PC-3 (cell line): ENCODE data around the gene YAP1. TPM values are rescaled to one million over a fixed set of nuclear protein-coding genes. Genes with fewer than 3 reads are reported as not detected.

Experiments used
- ATAC-seq: fragments of 200-7000 bp; cut with Tn5 transposase; 2 replicates; pipeline ENCODE4 v1.9.1; 2020; ENCODE audit warnings: mild to moderate bottlenecking, moderate library complexity
- BruUV-seq: library from RNA; stranded (reverse); fragments of 400-500 nt; replicated peaks from 2 replicates; lab custom pipeline; 2021; lab: Mats Ljungman, UMichigan
- CTCF ChIA-PET: fragments of 300-600 bp; sonication (Branson Sonifier 250); formaldehyde crosslinking; loops from one replicate; lab custom pipeline; 2022; ENCODE audit warnings: antibody characterized with exemption; lab: Charles Lee
- POLR2A ChIA-PET: fragments of 300-600 bp; sonication (Branson Sonifier 250); formaldehyde crosslinking; loops from one replicate; lab custom pipeline; 2022; ENCODE audit warnings: antibody characterized with exemption; ENCODE audit not compliant: unreplicated experiment; lab: Charles Lee
- DNase-seq: peaks from one replicate; pipeline ENCODE4 v3.0.0-alpha.2; 2015
- H2AFZ ChIP-seq: fragments of 300-600 bp; sonication (generic); 2 replicates; pipeline ENCODE4 v1.6.0; 2016; ENCODE audit warnings: antibody characterized with exemption, low read length
- H3F3A ChIP-seq: fragments of 300-600 bp; sonication (generic); one replicate; pipeline ENCODE4 v1.6.0; 2017; ENCODE audit warnings: antibody characterized with exemption, low read length, control low read depth, mild to moderate bottlenecking; ENCODE audit not compliant: unreplicated experiment
- H3K27ac ChIP-seq: fragments of 300-600 bp; sonication (generic); 2 replicates; pipeline ENCODE4 v1.5.1; 2016; ENCODE audit warnings: mild to moderate bottlenecking, low read length
- H3K27me3 ChIP-seq: fragments of 300-600 bp; sonication (generic); 2 replicates; pipeline ENCODE4 v1.6.1; 2016; ENCODE audit warnings: low read length, mixed read lengths
- H3K36me3 ChIP-seq: fragments of 300-600 bp; sonication (generic); 2 replicates; pipeline ENCODE4 v1.6.1; 2016; ENCODE audit warnings: low read depth, mixed run types, low read length, mixed read lengths
- H3K4me1 ChIP-seq: fragments of 300-600 bp; sonication (generic); 2 replicates; pipeline ENCODE4 v1.5.1; 2016; ENCODE audit warnings: low read length; ENCODE audit not compliant: insufficient read depth
- H3K4me2 ChIP-seq: fragments of 300-600 bp; sonication (generic); 2 replicates; pipeline ENCODE4 v1.6.0; 2016; ENCODE audit warnings: low read length
- H3K4me3 ChIP-seq: fragments of 300-600 bp; sonication (generic); 2 replicates; pipeline ENCODE4 v1.5.1; 2016; ENCODE audit warnings: mild to moderate bottlenecking, low read length, mixed read lengths
- H3K79me2 ChIP-seq: fragments of 300-600 bp; sonication (generic); 2 replicates; pipeline ENCODE4 v1.6.1; 2017; ENCODE audit warnings: low read length, mixed read lengths
- H3K9ac ChIP-seq: fragments of 300-600 bp; sonication (generic); 2 replicates; pipeline ENCODE4 v1.6.0; 2016; ENCODE audit warnings: mild to moderate bottlenecking, low read length
- H3K9me2 ChIP-seq: fragments of 300-600 bp; sonication (generic); replicated peaks from 2 replicates; pipeline ENCODE4 v1.6.1; 2016; ENCODE audit warnings: mixed run types, low read length, mixed read lengths
- H3K9me3 ChIP-seq: fragments of 300-600 bp; sonication (generic); 2 replicates; pipeline ENCODE4 v1.6.1; 2016; ENCODE audit warnings: low read length, mixed read lengths
- H4K20me1 ChIP-seq: fragments of 300-600 bp; sonication (generic); 2 replicates; pipeline ENCODE4 v1.6.1; 2016; ENCODE audit warnings: low read length, mixed read lengths
- EZH2 ChIP-seq: fragments of 300-600 bp; sonication (generic); IDR thresholded peaks from one replicate; pipeline ENCODE4 v1.6.1; 2017; ENCODE audit warnings: antibody characterized with exemption, mild to moderate bottlenecking, low read length; ENCODE audit not compliant: unreplicated experiment
- EZH2phosphoT487 ChIP-seq: fragments of 300-600 bp; sonication (generic); IDR thresholded peaks from 2 replicates; pipeline ENCODE4 v1.6.1; 2018; ENCODE audit warnings: mild to moderate bottlenecking, antibody characterized with exemption, low read length, borderline replicate concordance
- intact Hi-C: fragments of 100-400 bp; cut with micrococcal nuclease; formaldehyde crosslinking; loops from 2 replicates; pipeline ENCODE4 v1.9.0; 2023
- total RNA-seq: library from RNA; depleted of rRNA; stranded (reverse); fragments of >200 nt; gene quantifications from 2 replicates; pipeline ENCODE4 v1.2.3, GENCODE V29; 2014
- TF ChIP-seq, protein P1 (sequence below): fragments of 300-600 bp; sonication (generic); conservative IDR thresholded peaks from 2 replicates; pipeline ENCODE4 v1.5.1; 2017; ENCODE audit warnings: antibody characterized with exemption, low read depth, mild to moderate bottlenecking, low read length

Gene YAP1
- total RNA-seq, 1 experiment from 2014 or later, result 104 TPM

DNA sequence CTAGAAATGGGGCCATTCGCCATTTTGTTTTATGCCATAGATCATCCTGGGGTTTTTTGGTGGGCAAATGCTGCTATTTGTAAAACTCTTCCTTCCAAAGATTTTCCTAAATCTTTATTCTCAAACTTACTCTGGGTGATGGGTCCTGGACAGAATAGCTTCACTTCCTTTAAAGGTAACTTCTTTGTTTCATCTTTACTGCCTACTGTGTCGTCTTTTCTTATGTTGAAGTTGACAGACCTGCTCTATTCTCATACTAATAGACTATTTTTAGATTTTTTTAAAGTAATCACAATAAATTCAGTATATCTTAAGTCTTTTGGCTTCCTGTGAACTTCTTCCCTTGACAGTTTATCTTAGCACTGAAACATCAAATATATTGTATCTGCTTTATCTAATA, 98.6 kb downstream of the YAP1 start:
- Histone ChIP-seq H3K4me1 (peaks cover 6% of the 10 kb centered on the region; the same call in 1 of the 2 replicates), H3K36me3 (peaks cover 36% of the 10 kb centered on the region; the same call in 1 of the 2 replicates), H2AFZ (no peak overlapping the region), H3K79me2 (no peaks in the 10 kb centered on the region), H4K20me1 (no peaks in the 10 kb centered on the region), H3K4me2 (no peak overlapping the region), H3K4me3 (no peak overlapping the region), H3K9ac (no peak overlapping the region), H3K9me2 (no peaks in the 10 kb centered on the region), H3K27ac (no peak overlapping the region), H3K27me3 (no peaks in the 10 kb centered on the region), H3F3A (no peaks in the 10 kb centered on the region), H3K9me3 (no peaks in the 10 kb centered on the region)
- DNase-seq (no peak), ATAC-seq (no peak)
- ChIA-PET CTCF (no interaction called here), POLR2A (no interaction called here)
- no TSS peak for BruUV-seq
- no peak for TF ChIP-seq EZH2phosphoT487
- TF ChIP-seq, protein P1, sequence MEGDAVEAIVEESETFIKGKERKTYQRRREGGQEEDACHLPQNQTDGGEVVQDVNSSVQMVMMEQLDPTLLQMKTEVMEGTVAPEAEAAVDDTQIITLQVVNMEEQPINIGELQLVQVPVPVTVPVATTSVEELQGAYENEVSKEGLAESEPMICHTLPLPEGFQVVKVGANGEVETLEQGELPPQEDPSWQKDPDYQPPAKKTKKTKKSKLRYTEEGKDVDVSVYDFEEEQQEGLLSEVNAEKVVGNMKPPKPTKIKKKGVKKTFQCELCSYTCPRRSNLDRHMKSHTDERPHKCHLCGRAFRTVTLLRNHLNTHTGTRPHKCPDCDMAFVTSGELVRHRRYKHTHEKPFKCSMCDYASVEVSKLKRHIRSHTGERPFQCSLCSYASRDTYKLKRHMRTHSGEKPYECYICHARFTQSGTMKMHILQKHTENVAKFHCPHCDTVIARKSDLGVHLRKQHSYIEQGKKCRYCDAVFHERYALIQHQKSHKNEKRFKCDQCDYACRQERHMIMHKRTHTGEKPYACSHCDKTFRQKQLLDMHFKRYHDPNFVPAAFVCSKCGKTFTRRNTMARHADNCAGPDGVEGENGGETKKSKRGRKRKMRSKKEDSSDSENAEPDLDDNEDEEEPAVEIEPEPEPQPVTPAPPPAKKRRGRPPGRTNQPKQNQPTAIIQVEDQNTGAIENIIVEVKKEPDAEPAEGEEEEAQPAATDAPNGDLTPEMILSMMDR, result no peak
- TF ChIP-seq EZH2, result no peak
- intact Hi-C loops, result no loop called here

DNA sequence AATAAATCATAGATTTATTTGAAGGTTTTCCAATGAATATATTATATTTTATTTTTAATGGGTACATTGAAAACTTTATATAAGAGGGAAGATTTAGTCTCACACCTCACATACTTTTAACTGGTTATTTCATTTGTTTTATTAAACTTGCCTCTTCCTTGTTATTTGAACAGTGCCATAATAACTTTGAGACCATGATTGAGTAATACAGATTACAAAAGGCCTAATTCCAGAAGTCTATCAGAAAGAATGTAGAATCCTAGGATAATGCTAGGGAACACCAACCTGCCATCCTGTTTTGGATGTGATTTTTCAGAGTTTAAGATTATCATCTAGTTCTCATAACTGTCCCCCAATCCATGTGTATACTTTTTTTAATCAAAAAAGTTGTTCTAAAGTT, 104.4 kb downstream of the YAP1 start:
- no peaks in the 10 kb centered on the region for H3K9me2 ChIP-seq
- no peaks in the 10 kb centered on the region for H3K4me1 ChIP-seq
- H2AFZ ChIP-seq, result no peak overlapping the region
- H3K9ac ChIP-seq, result no peak overlapping the region
- DNase-seq (no peak), ATAC-seq (no peak)
- no peaks in the 10 kb centered on the region for H3K9me3 ChIP-seq
- no peak overlapping the region for H3K4me3 ChIP-seq
- intact Hi-C loops, result no loop called here
- no peak overlapping the region for H3K4me2 ChIP-seq
- H3K79me2 ChIP-seq, result no peaks in the 10 kb centered on the region
- TF ChIP-seq EZH2, result no peak
- TF ChIP-seq EZH2phosphoT487, result no peak
- TF ChIP-seq, protein P1, result no peak
- ChIA-PET CTCF (no interaction called here), POLR2A (no interaction called here)
- no peaks in the 10 kb centered on the region for H3K27me3 ChIP-seq
- peaks cover 28% of the 10 kb centered on the region for H3K36me3 ChIP-seq
- H3K27ac ChIP-seq, result no peak overlapping the region
- H3F3A ChIP-seq, result no peaks in the 10 kb centered on the region
- no peaks in the 10 kb centered on the region for H4K20me1 ChIP-seq
- BruUV-seq, result no TSS peak

DNA sequence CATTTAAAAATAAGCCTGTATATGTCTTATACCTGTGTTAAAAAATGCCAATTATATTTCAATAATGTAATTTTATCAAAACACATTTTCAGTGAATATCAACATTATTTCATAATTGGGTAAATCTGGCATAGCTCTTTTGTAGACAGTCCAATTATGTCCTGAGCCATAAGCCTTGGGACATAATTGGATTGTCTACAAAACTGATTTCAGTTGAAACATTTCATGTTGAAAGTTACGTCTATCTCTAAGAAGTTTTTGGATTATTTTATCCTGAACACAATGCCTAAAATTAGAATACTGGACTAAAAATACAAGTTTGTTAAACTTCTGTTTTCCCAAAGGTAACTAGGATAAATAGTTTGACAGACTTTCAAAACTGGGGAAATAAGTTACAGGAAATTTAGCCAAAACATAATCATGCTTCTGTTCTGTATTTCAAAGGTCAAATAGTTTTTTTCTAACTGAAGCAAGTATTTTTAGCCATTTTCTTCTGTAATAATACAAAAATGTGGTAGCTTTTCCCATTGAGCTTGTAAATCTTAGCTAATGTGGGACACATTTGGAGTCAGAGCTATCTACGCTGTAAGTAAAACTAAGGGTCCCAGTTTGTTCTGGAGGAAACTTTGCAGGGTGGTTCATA, 106.3 kb downstream of the YAP1 start:
- Histone ChIP-seq H3K27me3 (no peaks in the 10 kb centered on the region), H3K4me3 (no peak overlapping the region), H2AFZ (no peak overlapping the region), H3K9me2 (no peaks in the 10 kb centered on the region), H3K4me2 (no peak overlapping the region), H3K9ac (no peak overlapping the region), H3K4me1 (peaks cover 12% of the 10 kb centered on the region), H3K9me3 (no peaks in the 10 kb centered on the region), H4K20me1 (no peaks in the 10 kb centered on the region), H3K27ac (no peak overlapping the region), H3F3A (no peaks in the 10 kb centered on the region), H3K79me2 (no peaks in the 10 kb centered on the region), H3K36me3 (peaks cover 19% of the 10 kb centered on the region)
- DNase-seq (no peak), ATAC-seq (no peak)
- TF ChIP-seq EZH2, result no peak
- no peak for TF ChIP-seq EZH2phosphoT487
- no TSS peak for BruUV-seq
- ChIA-PET POLR2A (no interaction called here), CTCF (no interaction called here)
- intact Hi-C loops, result no loop called here
